Prostate gland (tissue), 2 donors: ENCODE measurements around the gene DZIP1. TPM values are rescaled to one million over a fixed set of nuclear protein-coding genes. Genes with fewer than 3 reads are reported as not detected.

Experiments
- DNase-seq: peaks from one replicate; pipeline ENCODE4 v3.0.0-alpha.2; 2019; ENCODE audit warnings: low spot score
- H3K27ac ChIP-seq, 2 donors: fragments of 200-600 bp; sonication (generic); 2 replicates each; pipeline ENCODE4 v1.5.1; 2017 to 2019
- H3K27me3 ChIP-seq: fragments of 200-600 bp; sonication (generic); replicated peaks from 2 replicates; pipeline ENCODE4 v1.5.1; 2019; ENCODE audit not compliant: insufficient read depth
- H3K36me3 ChIP-seq, 2 donors: fragments of 200-600 bp; sonication (generic); 1 replicate in 1 of 2; 2 replicates in 1 of 2; pipeline versions ENCODE4 v1.5.1 to v1.8.1; 2017 to 2019
- H3K4me1 ChIP-seq: fragments of 200-600 bp; sonication (generic); replicated peaks from 2 replicates; pipeline ENCODE4 v1.5.1; 2019
- H3K4me3 ChIP-seq, 2 donors: fragments of 200-600 bp; sonication (generic); 2 replicates each; pipeline ENCODE4 v1.5.1; 2017 to 2019
- H3K9me3 ChIP-seq: fragments of 200-600 bp; sonication (generic); 2 replicates; pipeline ENCODE4 v1.5.1; 2017
- CTCF ChIP-seq, 4 experiments: fragments of 200-600 bp in 2 of 4; fragments of 450-650 bp in 2 of 4; sonication (generic) in 2 of 4; IDR thresholded peaks; 1 replicate in 3 of 4; 2 replicates in 1 of 4; pipeline ENCODE4 v1.5.1; 2016 to 2019; ENCODE audit warnings: antibody characterized with exemption in 4 of 4, mild to moderate bottlenecking in 2 of 4, moderate library complexity in 2 of 4
- POLR2A ChIP-seq: fragments of 450-650 bp; IDR thresholded peaks from one replicate; pipeline ENCODE4 v1.6.1; 2016; ENCODE audit warnings: antibody characterized with exemption, mild to moderate bottlenecking
- POLR2AphosphoS5 ChIP-seq: sonication (generic); formaldehyde crosslinking; IDR thresholded peaks from one replicate; pipeline ENCODE4 v1.6.1; 2017; ENCODE audit warnings: antibody characterized with exemption
- WGBS: methylation state at CpG from one replicate; pipeline ENCODE4 v1.1.5; 2018; 5-methylcytosine and 5-hydroxymethylcytosine counted together
- intact Hi-C: fragments of 100-400 bp; cut with DNase I; formaldehyde crosslinking; loops from one replicate; pipeline ENCODE4 v1.14.2; 2022
- total RNA-seq, 2 donors: library from RNA; depleted of rRNA; stranded (reverse); fragments of >200 nt; gene quantifications; one replicate each; pipeline ENCODE4 v1.1.0, GENCODE V29; 2016

The DZIP1 gene
- total RNA-seq, 2 donors from 2014 or later, result 6.4 to 19.0 TPM

- no peak for DNase-seq
- no peak for TF ChIP-seq POLR2AphosphoS5
- no peak for TF ChIP-seq POLR2A
- intact Hi-C loops, result no loop called here
- no peaks in the 10 kb centered on the region for H3K27me3 ChIP-seq
- no peaks in the 10 kb centered on the region for H3K36me3 ChIP-seq
- no peak overlapping the region for H3K4me3 ChIP-seq
- no peaks in the 10 kb centered on the region for H3K9me3 ChIP-seq
- no peak overlapping the region for H3K27ac ChIP-seq
- WGBS, result 100% methylated on average over 1 of the region's 1 CpG
- H3K4me1 ChIP-seq, result no peaks in the 10 kb centered on the region
Measured at GRCh38 chr13:95628488-95628887, 16.0 kb downstream of the DZIP1 start.

- H3K9me3 ChIP-seq, result no peaks in the 10 kb centered on the region
- H3K36me3 ChIP-seq, result no peaks in the 10 kb centered on the region
- TF ChIP-seq POLR2A (no peak), CTCF (IDR thresholded peaks at IDR 0.05) (no peak), POLR2AphosphoS5 (no peak)
- intact Hi-C loops, result no loop called here
- no peaks in the 10 kb centered on the region for H3K27me3 ChIP-seq
- WGBS, result 95% methylated on average over 1 of the region's 1 CpG
- H3K4me1 ChIP-seq, result no peaks in the 10 kb centered on the region
- no peak for DNase-seq
- H3K4me3 ChIP-seq, result no peak overlapping the region
- no peak overlapping the region for H3K27ac ChIP-seq
Measured at GRCh38 chr13:95627590-95627989, 16.9 kb downstream of the DZIP1 start.

GRCh38 chr13:95626768-95627167 lies 17.7 kb downstream of the DZIP1 start:
- H3K27ac ChIP-seq, result no peak overlapping the region
- H3K27me3 ChIP-seq, result no peaks in the 10 kb centered on the region
- intact Hi-C loops, result no loop called here
- no peak for DNase-seq
- no peak overlapping the region for H3K4me3 ChIP-seq
- H3K9me3 ChIP-seq, result no peaks in the 10 kb centered on the region
- H3K4me1 ChIP-seq, result no peaks in the 10 kb centered on the region
- H3K36me3 ChIP-seq, result no peaks in the 10 kb centered on the region
- TF ChIP-seq POLR2A (no peak), POLR2AphosphoS5 (no peak), CTCF (IDR thresholded peaks at IDR 0.05) (no peak)

GRCh38 chr13:95624020-95624419 lies 20.5 kb downstream of the DZIP1 start:
- DNase-seq, result no peak
- Histone ChIP-seq H3K4me3 (no peak overlapping the region), H3K27ac (no peak overlapping the region), H3K4me1 (peaks cover 8% of the 10 kb centered on the region), H3K36me3 (no peaks in the 10 kb centered on the region), H3K9me3 (no peaks in the 10 kb centered on the region), H3K27me3 (no peaks in the 10 kb centered on the region)
- TF ChIP-seq CTCF (IDR thresholded peaks at IDR 0.05) (peak in 3 of 4 experiments; percentile 57 to 61 (median 57)), POLR2A (no peak)
- intact Hi-C loops, result loop anchor here (2.0 to 5.0 kb wide), 2 partner anchors 38 to 211 kb away; no protein-coding TSS in a partner anchor
- 18% methylated on average over 5 of the region's 5 CpGs for WGBS

- Histone ChIP-seq H3K27me3 (no peaks in the 10 kb centered on the region), H3K4me1 (peaks cover 8% of the 10 kb centered on the region), H3K4me3 (no peak overlapping the region), H3K36me3 (no peaks in the 10 kb centered on the region), H3K27ac (no peak overlapping the region), H3K9me3 (no peaks in the 10 kb centered on the region)
- 44% methylated on average over 5 of the region's 5 CpGs for WGBS
- TF ChIP-seq CTCF (IDR thresholded peaks at IDR 0.05) (no peak), POLR2A (no peak), POLR2AphosphoS5 (no peak)
- intact Hi-C loops, result loop anchor here (5.0 kb wide), 1 partner anchor 39 kb away; no protein-coding TSS in a partner anchor
- DNase-seq, result no peak
Measured at GRCh38 chr13:95623141-95623540, 21.4 kb downstream of the DZIP1 start.
